Cardiac muscle cell (in vitro differentiated cells and primary cell): ENCODE measurements around the gene XDH. TPM values are rescaled to one million over a fixed set of nuclear protein-coding genes. Genes with fewer than 3 reads are reported as not detected.

Experiments used
- DNase-seq, 2 donors: peaks; one replicate each; pipeline versions ENCODE4 v3.0.0 to v3.0.0-alpha.2; 2010 to 2017; ENCODE audit warnings: low read depth in 1 of 2, low spot score in 1 of 2
- H3K27ac ChIP-seq: fragments of 200-600 bp; sonication (generic); 2 replicates; pipeline ENCODE4 v1.5.1; 2016
- H3K27me3 ChIP-seq: fragments of 200-600 bp; sonication (generic); 2 replicates; pipeline ENCODE4 v1.6.0; 2016; ENCODE audit warnings: control low read depth
- H3K36me3 ChIP-seq: fragments of 200-600 bp; sonication (generic); 2 replicates; pipeline ENCODE4 v1.5.1; 2016; ENCODE audit warnings: control low read depth
- H3K4me1 ChIP-seq: fragments of 200-600 bp; sonication (generic); 2 replicates; pipeline ENCODE4 v1.8.1; 2017; ENCODE audit warnings: low read depth, mild to moderate bottlenecking, mixed run types
- H3K4me3 ChIP-seq: fragments of 200-600 bp; sonication (generic); 2 replicates; pipeline ENCODE4 v1.5.1; 2016; ENCODE audit warnings: mild to moderate bottlenecking
- H3K9me3 ChIP-seq: fragments of 200-600 bp; sonication (generic); 2 replicates; pipeline ENCODE4 v1.5.1; 2017; ENCODE audit warnings: low read depth, mild to moderate bottlenecking, control low read depth
- CTCF ChIP-seq: IDR thresholded peaks from 2 replicates; pipeline ENCODE4 v1.5.1; 2012; ENCODE audit warnings: low read depth, mild to moderate bottlenecking, low read length
- polyA plus RNA-seq: library from polyadenylated mRNA; unstranded; fragments of >200 nt; fragmentation: Nextera tagmentation; extraction: Ambion mirVana; gene quantifications from 2 replicates; pipeline ENCODE4 v1.2.1, GENCODE V29; 2016
- total RNA-seq: library from RNA; depleted of rRNA; stranded (reverse); fragments of >200 nt; gene quantifications from 2 replicates; pipeline ENCODE4 v1.2.3, GENCODE V29; 2016

XDH gene
- total and polyA plus RNA-seq, 2 experiments from 2014 or later = 0.17 to 0.69 TPM

GRCh38 chr2:31388736-31389135, 25.8 kb downstream of the XDH start:
- Histone ChIP-seq H3K27ac (no peak overlapping the region), H3K4me1 (no peaks in the 10 kb centered on the region), H3K4me3 (no peak overlapping the region), H3K9me3 (no peaks in the 10 kb centered on the region), H3K27me3 (no peaks in the 10 kb centered on the region), H3K36me3 (no peaks in the 10 kb centered on the region)
- DNase-seq = no peak
- TF ChIP-seq CTCF = no peak

- Histone ChIP-seq H3K9me3 (no peaks in the 10 kb centered on the region), H3K27me3 (no peaks in the 10 kb centered on the region), H3K4me3 (no peak overlapping the region), H3K27ac (no peak overlapping the region), H3K4me1 (no peaks in the 10 kb centered on the region), H3K36me3 (no peaks in the 10 kb centered on the region)
- DNase-seq = no peak
- TF ChIP-seq CTCF = peak; percentile 4
Observed at GRCh38 chr2:31387850-31388249, 26.7 kb downstream of the XDH start.

DNA sequence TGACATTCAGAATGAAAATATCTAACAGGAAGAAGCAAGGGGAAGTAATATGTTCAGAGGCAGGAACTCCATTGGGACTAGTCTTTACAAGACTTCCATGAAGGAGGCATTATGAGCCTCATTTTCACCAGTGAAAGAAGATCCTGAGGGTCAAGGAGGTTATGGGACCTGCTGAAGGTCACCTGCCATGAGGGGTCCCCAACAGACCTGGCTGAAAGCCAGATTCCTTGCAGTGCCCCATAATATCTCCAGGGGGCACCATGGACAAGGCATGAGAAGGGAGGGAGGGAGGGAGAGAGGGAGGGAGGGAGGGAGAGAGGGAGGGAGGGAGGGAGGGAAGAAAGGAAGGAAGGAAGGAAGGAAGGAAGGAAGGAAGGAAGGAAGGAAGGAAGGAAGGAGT, 27.9 kb downstream of the XDH start:
- TF ChIP-seq CTCF = no peak
- Histone ChIP-seq H3K27me3 (no peaks in the 10 kb centered on the region), H3K9me3 (no peaks in the 10 kb centered on the region), H3K36me3 (no peaks in the 10 kb centered on the region), H3K4me1 (no peaks in the 10 kb centered on the region), H3K4me3 (no peak overlapping the region), H3K27ac (no peak overlapping the region)
- no peak for DNase-seq

DNA sequence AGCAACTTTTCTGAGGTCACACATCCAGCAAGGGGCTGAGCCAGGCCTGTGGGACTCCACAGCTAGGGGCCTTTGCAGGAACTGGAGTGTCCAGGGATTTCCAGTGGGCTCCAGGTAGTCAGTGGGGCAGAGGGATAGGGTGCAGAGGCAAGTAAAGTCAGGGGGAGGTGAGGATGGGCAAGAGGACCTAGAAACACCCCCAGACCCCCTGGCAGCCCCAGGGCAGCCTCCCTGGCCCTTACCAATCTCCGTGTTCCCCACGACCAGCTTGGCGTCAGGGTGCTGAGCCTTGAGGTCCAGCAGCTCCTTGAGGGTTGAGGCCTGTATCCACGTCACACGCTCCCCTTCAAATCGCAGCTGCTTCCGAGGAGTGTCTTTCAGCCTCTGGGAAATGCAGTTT, 28.4 kb downstream of the XDH start:
- H3K27ac ChIP-seq = no peak overlapping the region
- H3K4me3 ChIP-seq = no peak overlapping the region
- no peaks in the 10 kb centered on the region for H3K4me1 ChIP-seq
- no peak for TF ChIP-seq CTCF
- DNase-seq = no peak
- H3K27me3 ChIP-seq = no peaks in the 10 kb centered on the region
- no peaks in the 10 kb centered on the region for H3K36me3 ChIP-seq
- no peaks in the 10 kb centered on the region for H3K9me3 ChIP-seq

- no peak overlapping the region for H3K27ac ChIP-seq
- H3K4me3 ChIP-seq = no peak overlapping the region
- H3K27me3 ChIP-seq = no peaks in the 10 kb centered on the region
- no peaks in the 10 kb centered on the region for H3K36me3 ChIP-seq
- no peaks in the 10 kb centered on the region for H3K9me3 ChIP-seq
- DNase-seq = peak in 1 of 2 donors; percentile 91
- no peak for TF ChIP-seq CTCF
- no peaks in the 10 kb centered on the region for H3K4me1 ChIP-seq
Observed at GRCh38 chr2:31384771-31385276, 29.7 kb downstream of the XDH start.

- H3K27ac ChIP-seq = no peak overlapping the region
- H3K36me3 ChIP-seq = no peaks in the 10 kb centered on the region
- DNase-seq = peak in 1 of 2 donors; percentile 90
- H3K9me3 ChIP-seq = no peaks in the 10 kb centered on the region
- H3K4me1 ChIP-seq = no peaks in the 10 kb centered on the region
- no peak for TF ChIP-seq CTCF
- no peaks in the 10 kb centered on the region for H3K27me3 ChIP-seq
- H3K4me3 ChIP-seq = no peak overlapping the region
Observed at GRCh38 chr2:31384351-31384750, 30.2 kb downstream of the XDH start.
